Gastrocnemius medialis (tissue), 4 donors: ENCODE results near the gene RHBDD1. TPM values are rescaled to one million over a fixed set of nuclear protein-coding genes. Genes with fewer than 3 reads are reported as not detected.
"Not testable (repeated sequence)": the region's sequence is repeated elsewhere in the genome, so short reads cannot be mapped to it uniquely, and the experiment has no call there.

Experiments
- ATAC-seq, 2 donors: fragments of 150-250 bp; one replicate each; pipeline ENCODE4 v1.9.1; 2016
- DNase-seq, 2 donors: peaks; one replicate each; pipeline ENCODE4 v3.0.0-alpha.2; 2019
- H3K27ac ChIP-seq, 4 donors: fragments of 200-600 bp; sonication (generic); 1 replicate in 1 of 4; 2 replicates in 3 of 4; pipeline ENCODE4 v1.5.1; 2016 to 2018; ENCODE audit warnings: mild to moderate bottlenecking in 2 of 4, moderate library complexity in 1 of 4
- H3K27me3 ChIP-seq, 3 donors: fragments of 200-600 bp; sonication (generic) in 2 of 3; 1 replicate in 1 of 3; 2 replicates in 2 of 3; pipeline versions ENCODE4 v1.5.1 to v1.6.0; 2016 to 2019; ENCODE audit warnings: mild to moderate bottlenecking in 1 of 3, moderate library complexity in 1 of 3
- H3K36me3 ChIP-seq, 2 donors: fragments of 200-600 bp; sonication (generic) in 1 of 2; one replicate each; pipeline ENCODE4 v1.5.1; 2017 to 2018
- H3K4me1 ChIP-seq, 2 donors: fragments of 200-600 bp; sonication (generic) in 1 of 2; one replicate each; pipeline ENCODE4 v1.5.1; 2016 to 2017; ENCODE audit warnings: mild to moderate bottlenecking in 2 of 2
- H3K4me3 ChIP-seq, 4 donors: fragments of 200-600 bp; sonication (generic) in 3 of 4; 1 replicate in 1 of 4; 2 replicates in 3 of 4; pipeline ENCODE4 v1.5.1; 2016 to 2019; ENCODE audit warnings: mild to moderate bottlenecking in 2 of 4
- H3K9me3 ChIP-seq, 3 donors: fragments of 200-600 bp; sonication (generic) in 2 of 3; 1 replicate in 1 of 3; 2 replicates in 2 of 3; pipeline ENCODE4 v1.5.1; 2016 to 2019
- CTCF ChIP-seq, 5 experiments: fragments of 450-650 bp in 3 of 5; fragments of 200-600 bp in 2 of 5; sonication (generic) in 2 of 5; IDR thresholded peaks in 4 of 5; conservative IDR thresholded peaks in 1 of 5; 1 replicate in 4 of 5; 2 replicates in 1 of 5; pipeline ENCODE4 v1.5.1; 2016 to 2019; ENCODE audit warnings: antibody characterized with exemption in 5 of 5, mild to moderate bottlenecking in 3 of 5, moderate library complexity in 3 of 5
- POLR2A ChIP-seq, 2 donors: fragments of 450-650 bp; IDR thresholded peaks; one replicate each; pipeline ENCODE4 v1.6.1; 2017; ENCODE audit warnings: antibody characterized with exemption in 2 of 2, mild to moderate bottlenecking in 2 of 2, moderate library complexity in 2 of 2
- in situ Hi-C, 4 donors: fragments of 200-750 bp; cut with MboI; loops; one replicate each; pipeline versions ENCODE4 v1.15.0 to v1.8.0; 2017; ENCODE audit warnings: low sequenced_read_pairs in 4 of 4
- intact Hi-C: fragments of 100-400 bp; cut with DNase I; formaldehyde crosslinking; loops from one replicate; pipeline ENCODE4 v1.15.1; 2023; ENCODE audit warnings: low total_unique reads
- total RNA-seq, 4 donors: library from RNA; depleted of rRNA; stranded (reverse); fragments of >200 nt; gene quantifications; one replicate each; pipeline versions ENCODE4 v1.1.0 to v1.2.3, GENCODE V29; 2016

The RHBDD1 gene
- total RNA-seq, 4 donors from 2014 or later, result 6.2 to 14.2 (median 8.7) TPM

- H3K4me1 ChIP-seq, result peaks cover 13 to 22% of the 10 kb centered on the region in 2 donors
- H3K27ac ChIP-seq, result no peak overlapping the region
- no peak for DNase-seq
- no peak overlapping the region for H3K4me3 ChIP-seq
- no peak for ATAC-seq
- intact Hi-C loops (loop anchor here (10.0 kb wide), 1 partner anchor 154 kb away; no protein-coding TSS in a partner anchor), in situ Hi-C loops (no loop called here)
- TF ChIP-seq POLR2A (IDR thresholded peaks at IDR 0.05), result no peak
- TF ChIP-seq CTCF (IDR thresholded peaks at IDR 0.05 in 4 of 5, conservative IDR thresholded peaks at IDR 0.05 in 1 of 5), result no peak
- no peaks in the 10 kb centered on the region for H3K27me3 ChIP-seq
- H3K36me3 ChIP-seq, result no peaks in the 10 kb centered on the region
- no peaks in the 10 kb centered on the region for H3K9me3 ChIP-seq
Measured at GRCh38 chr2:226831266-226831665, 4.6 kb upstream of the RHBDD1 start.

GRCh38 chr2:226832061-226832460, 3.8 kb upstream of the RHBDD1 start:
- intact Hi-C loops, result loop anchor here (10.0 kb wide), 1 partner anchor 153 kb away; no protein-coding TSS in a partner anchor
- no peaks in the 10 kb centered on the region for H3K27me3 ChIP-seq
- H3K9me3 ChIP-seq, result no peaks in the 10 kb centered on the region
- no peak overlapping the region for H3K27ac ChIP-seq
- no peak for DNase-seq
- no peak for ATAC-seq
- no peak for TF ChIP-seq POLR2A (IDR thresholded peaks at IDR 0.05)
- TF ChIP-seq CTCF (IDR thresholded peaks at IDR 0.05 in 4 of 5, conservative IDR thresholded peaks at IDR 0.05 in 1 of 5), result no peak
- peaks cover 20 to 28% of the 10 kb centered on the region in 2 donors for H3K4me1 ChIP-seq
- no peak overlapping the region for H3K4me3 ChIP-seq
- in situ Hi-C loops, result no loop called here
- no peaks in the 10 kb centered on the region for H3K36me3 ChIP-seq

- intact Hi-C loops, result loop anchor here (10.0 kb wide), 1 partner anchor 150 kb away; no protein-coding TSS in a partner anchor
- in situ Hi-C loops, H3K27me3 ChIP-seq, ATAC-seq, H3K9me3 ChIP-seq, DNase-seq, H3K36me3 ChIP-seq: not testable (repeated sequence)
- peak overlapping the region; percentile 79 to 94 (median 90) for H3K4me3 ChIP-seq
- H3K4me1 ChIP-seq, result peaks cover 25 to 34% of the 10 kb centered on the region in 2 donors
- H3K27ac ChIP-seq, result peak overlapping the region in 3 of 4 donors; percentile 97 to 99 (median 97)
Measured at GRCh38 chr2:226834880-226835279, 974 bp upstream of the RHBDD1 start.

- TF ChIP-seq CTCF (IDR thresholded peaks at IDR 0.05 in 4 of 5, conservative IDR thresholded peaks at IDR 0.05 in 1 of 5), result no peak
- TF ChIP-seq POLR2A (IDR thresholded peaks at IDR 0.05), result no peak
- H3K27me3 ChIP-seq, result no peaks in the 10 kb centered on the region
- peak overlapping the region; percentile 79 to 94 (median 90) for H3K4me3 ChIP-seq
- in situ Hi-C loops (no loop called here), intact Hi-C loops (loop anchor here (10.0 kb wide), 1 partner anchor 149 kb away; no protein-coding TSS in a partner anchor)
- no peaks in the 10 kb centered on the region for H3K36me3 ChIP-seq
- H3K4me1 ChIP-seq, result peaks cover 25 to 39% of the 10 kb centered on the region in 2 donors
- peak; percentile 39 to 59 for ATAC-seq
- H3K27ac ChIP-seq, result peak overlapping the region; percentile 96 to 99 (median 97)
- peak in 1 of 2 donors; percentile 5 for DNase-seq
- H3K9me3 ChIP-seq, result no peaks in the 10 kb centered on the region
Measured at GRCh38 chr2:226835420-226835795, 446 bp upstream of the RHBDD1 start.

GRCh38 chr2:226836548-226836885, 663 bp downstream of the RHBDD1 start:
- Histone ChIP-seq H3K36me3 (no peaks in the 10 kb centered on the region), H3K4me1 (peaks cover 25 to 40% of the 10 kb centered on the region in 2 donors), H3K9me3 (no peaks in the 10 kb centered on the region), H3K27me3 (no peaks in the 10 kb centered on the region), H3K27ac (peak overlapping the region; percentile 96 to 99 (median 97)), H3K4me3 (peak overlapping the region; percentile 79 to 94 (median 90))
- ATAC-seq, result peak in 1 of 2 donors; percentile 9
- no peak for DNase-seq
- in situ Hi-C loops (no loop called here), intact Hi-C loops (loop anchor here (10.0 kb wide), 1 partner anchor 148 kb away; no protein-coding TSS in a partner anchor)
- TF ChIP-seq POLR2A (IDR thresholded peaks at IDR 0.05) (no peak), CTCF (IDR thresholded peaks at IDR 0.05 in 4 of 5, conservative IDR thresholded peaks at IDR 0.05 in 1 of 5) (no peak)
